Mammary epithelial cell (primary cell): ENCODE measurements around the gene CILP.

ENCODE experiments used
- EZH2 ChIP-seq: IDR thresholded peaks from 2 replicates; pipeline ENCODE4 v1.6.1; 2012; ENCODE audit warnings: low read length, inconsistent platforms, borderline replicate concordance
- TF ChIP-seq, protein P1 (sequence below), 2 donors: IDR thresholded peaks in 1 of 2; conservative IDR thresholded peaks in 1 of 2; 2 replicates each; pipeline ENCODE4 v1.5.1; 2011 to 2012; ENCODE audit warnings: inconsistent platforms in 2 of 2, low read length in 2 of 2, mild to moderate bottlenecking in 2 of 2, control low read depth in 1 of 2, low read depth in 1 of 2; ENCODE audit not compliant: insufficient read depth in 1 of 2; ENCODE audit errors: extremely low read depth in 1 of 2

DNA sequence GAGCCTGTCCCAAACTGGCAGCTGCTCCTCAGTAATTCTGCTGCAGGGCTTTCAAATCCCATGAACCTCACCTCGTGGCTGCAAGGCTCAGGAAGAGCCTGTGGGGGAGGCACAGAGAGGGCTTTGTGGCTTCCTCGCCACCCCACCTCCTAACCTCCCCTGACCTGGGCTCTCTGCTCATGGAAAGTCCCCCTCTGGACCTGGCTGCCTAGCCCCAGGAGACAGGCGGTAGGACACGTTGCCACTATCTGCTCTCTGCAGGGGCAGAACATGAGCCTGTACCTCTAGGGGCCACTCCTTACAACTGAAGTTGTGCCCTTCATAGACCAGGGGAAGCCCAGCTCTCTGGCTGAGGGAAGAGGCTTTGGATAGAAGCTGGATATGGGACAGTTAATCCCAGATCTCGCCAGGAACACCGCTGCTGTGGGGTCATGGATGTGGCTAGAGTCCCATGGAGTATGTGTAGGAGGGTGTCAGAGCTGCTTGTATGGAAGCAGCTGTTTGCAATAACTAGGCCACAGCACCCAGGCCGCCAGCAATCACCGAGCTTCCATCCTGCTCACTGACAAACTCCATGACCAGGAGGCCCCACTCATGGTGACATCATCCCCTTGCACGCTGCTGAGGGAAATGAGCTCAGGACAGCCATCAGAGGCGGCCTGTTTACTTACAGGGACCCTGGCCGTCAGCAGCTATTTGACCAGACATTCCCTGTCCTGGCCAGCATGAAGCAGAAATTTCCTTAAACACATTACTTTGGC, 34.0 kb upstream of the CILP start:
- TF ChIP-seq, protein P1, sequence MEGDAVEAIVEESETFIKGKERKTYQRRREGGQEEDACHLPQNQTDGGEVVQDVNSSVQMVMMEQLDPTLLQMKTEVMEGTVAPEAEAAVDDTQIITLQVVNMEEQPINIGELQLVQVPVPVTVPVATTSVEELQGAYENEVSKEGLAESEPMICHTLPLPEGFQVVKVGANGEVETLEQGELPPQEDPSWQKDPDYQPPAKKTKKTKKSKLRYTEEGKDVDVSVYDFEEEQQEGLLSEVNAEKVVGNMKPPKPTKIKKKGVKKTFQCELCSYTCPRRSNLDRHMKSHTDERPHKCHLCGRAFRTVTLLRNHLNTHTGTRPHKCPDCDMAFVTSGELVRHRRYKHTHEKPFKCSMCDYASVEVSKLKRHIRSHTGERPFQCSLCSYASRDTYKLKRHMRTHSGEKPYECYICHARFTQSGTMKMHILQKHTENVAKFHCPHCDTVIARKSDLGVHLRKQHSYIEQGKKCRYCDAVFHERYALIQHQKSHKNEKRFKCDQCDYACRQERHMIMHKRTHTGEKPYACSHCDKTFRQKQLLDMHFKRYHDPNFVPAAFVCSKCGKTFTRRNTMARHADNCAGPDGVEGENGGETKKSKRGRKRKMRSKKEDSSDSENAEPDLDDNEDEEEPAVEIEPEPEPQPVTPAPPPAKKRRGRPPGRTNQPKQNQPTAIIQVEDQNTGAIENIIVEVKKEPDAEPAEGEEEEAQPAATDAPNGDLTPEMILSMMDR (conservative IDR thresholded peaks at IDR 0.05 in 1 of 2, IDR thresholded peaks at IDR 0.05 in 1 of 2; ENCODE audit: extremely low read depth in 1 of 2, insufficient read depth in 1 of 2, low read depth in 1 of 2, low read length in 2 of 2) = no peak
- TF ChIP-seq EZH2 = no peak
